Measurements from ENCODE around the gene LRPAP1. TPM values are rescaled to one million over a fixed set of nuclear protein-coding genes. Genes with fewer than 3 reads are reported as not detected.

LRPAP1 gene
- total RNA-seq, 1 experiment from 2014 or later = 171 TPM

DNA sequence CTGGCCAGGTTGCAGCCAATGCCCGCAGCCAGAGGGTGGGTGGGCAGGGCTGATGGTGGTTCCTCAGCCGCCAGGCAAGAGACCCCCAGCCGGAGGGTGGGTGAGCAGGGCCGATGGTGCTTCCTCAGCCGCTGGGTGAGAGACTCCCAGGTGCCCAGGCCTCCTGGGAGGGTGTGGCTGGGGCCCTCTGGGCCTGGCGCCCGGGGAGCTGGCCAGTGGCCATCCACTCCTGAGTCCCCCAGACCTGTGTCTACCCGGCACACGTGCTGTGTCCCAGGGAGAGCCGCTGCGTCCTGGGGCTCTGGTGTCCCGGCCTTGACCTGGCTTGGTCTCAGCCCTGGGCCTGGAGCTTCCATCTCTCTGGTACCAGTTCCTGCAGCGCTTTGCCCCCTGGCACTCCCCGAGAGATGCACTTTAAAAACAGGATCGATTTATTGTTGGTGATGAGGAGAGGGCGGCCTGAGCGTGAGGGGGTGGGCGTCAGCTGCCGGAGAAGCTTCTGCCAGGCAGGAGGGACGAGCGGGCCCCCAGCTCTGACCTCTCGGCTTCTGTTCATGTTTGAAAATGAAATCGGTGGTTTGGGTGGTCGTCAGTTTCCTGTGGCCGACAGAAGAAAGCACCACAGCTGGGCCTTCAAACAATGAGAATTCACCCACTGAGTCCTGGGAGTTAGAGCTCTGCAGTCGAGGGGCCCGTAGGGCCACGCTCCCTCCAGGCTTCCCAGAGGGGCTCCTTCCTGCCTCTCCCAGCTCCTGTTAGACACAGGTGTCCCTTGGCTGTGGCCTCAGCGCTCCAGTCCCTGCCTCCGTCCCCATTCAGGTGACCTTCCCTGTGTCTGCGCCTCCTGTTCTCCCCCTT lies 62.6 kb downstream of the LRPAP1 start:
- TF ChIP-seq, protein P1, sequence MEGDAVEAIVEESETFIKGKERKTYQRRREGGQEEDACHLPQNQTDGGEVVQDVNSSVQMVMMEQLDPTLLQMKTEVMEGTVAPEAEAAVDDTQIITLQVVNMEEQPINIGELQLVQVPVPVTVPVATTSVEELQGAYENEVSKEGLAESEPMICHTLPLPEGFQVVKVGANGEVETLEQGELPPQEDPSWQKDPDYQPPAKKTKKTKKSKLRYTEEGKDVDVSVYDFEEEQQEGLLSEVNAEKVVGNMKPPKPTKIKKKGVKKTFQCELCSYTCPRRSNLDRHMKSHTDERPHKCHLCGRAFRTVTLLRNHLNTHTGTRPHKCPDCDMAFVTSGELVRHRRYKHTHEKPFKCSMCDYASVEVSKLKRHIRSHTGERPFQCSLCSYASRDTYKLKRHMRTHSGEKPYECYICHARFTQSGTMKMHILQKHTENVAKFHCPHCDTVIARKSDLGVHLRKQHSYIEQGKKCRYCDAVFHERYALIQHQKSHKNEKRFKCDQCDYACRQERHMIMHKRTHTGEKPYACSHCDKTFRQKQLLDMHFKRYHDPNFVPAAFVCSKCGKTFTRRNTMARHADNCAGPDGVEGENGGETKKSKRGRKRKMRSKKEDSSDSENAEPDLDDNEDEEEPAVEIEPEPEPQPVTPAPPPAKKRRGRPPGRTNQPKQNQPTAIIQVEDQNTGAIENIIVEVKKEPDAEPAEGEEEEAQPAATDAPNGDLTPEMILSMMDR (conservative IDR thresholded peaks at IDR 0.05; ENCODE audit: low read depth, low read length) = no peak
- POLR2A ChIA-PET (ENCODE audit: low non-redundant PET) = no interaction called here

GRCh38 chr4:3468804-3469203 lies 63.4 kb downstream of the LRPAP1 start:
- no peak for DNase-seq (ENCODE audit: low spot score)
- no peaks in the 10 kb centered on the region for H3K27me3 ChIP-seq (replicated peaks; ENCODE audit: insufficient read depth, low read depth, low read length, poor library complexity)
- no peaks in the 10 kb centered on the region for H3K36me3 ChIP-seq (ENCODE audit: insufficient read depth, low read length, poor library complexity, severe bottlenecking)
- intact Hi-C loops (cut with micrococcal nuclease; ENCODE audit: unreplicated experiment) = no loop called here
- H3K27ac ChIP-seq (ENCODE audit: low read depth, low read length, poor library complexity, severe bottlenecking) = no peak overlapping the region
- H3K4me1 ChIP-seq (ENCODE audit: insufficient read depth, low read length, poor library complexity, severe bottlenecking) = no peaks in the 10 kb centered on the region
- no peaks in the 10 kb centered on the region for H3K9me3 ChIP-seq (ENCODE audit: low read depth, low read length, poor library complexity, severe bottlenecking)
- CTCF ChIA-PET = no interaction called here
- no TSS peak for BruUV-seq (replicated peaks)
- no peak overlapping the region for H3K4me3 ChIP-seq (ENCODE audit: low read depth, low read length, poor library complexity, severe bottlenecking)
- POLR2A ChIA-PET (ENCODE audit: low non-redundant PET) = no interaction called here
- TF ChIP-seq EZH2 (IDR thresholded peaks at IDR 0.05; ENCODE audit: borderline replicate concordance, low read depth, low read length, poor library complexity, severe bottlenecking) = no peak
- TF ChIP-seq, protein P1 (conservative IDR thresholded peaks at IDR 0.05; ENCODE audit: low read depth, low read length) = no peak

More for the DNA sequence above, 62.6 kb downstream of the LRPAP1 start:
- Histone ChIP-seq H3K4me1 (ENCODE audit: insufficient read depth, low read length, poor library complexity, severe bottlenecking) (no peaks in the 10 kb centered on the region), H3K27me3 (replicated peaks; ENCODE audit: insufficient read depth, low read depth, low read length, poor library complexity) (no peaks in the 10 kb centered on the region), H3K4me3 (ENCODE audit: low read depth, low read length, poor library complexity, severe bottlenecking) (no peak overlapping the region), H3K27ac (ENCODE audit: low read depth, low read length, poor library complexity, severe bottlenecking) (no peak overlapping the region), H3K36me3 (ENCODE audit: insufficient read depth, low read length, poor library complexity, severe bottlenecking) (no peaks in the 10 kb centered on the region), H3K9me3 (ENCODE audit: low read depth, low read length, poor library complexity, severe bottlenecking) (no peaks in the 10 kb centered on the region)
- intact Hi-C loops (cut with micrococcal nuclease; ENCODE audit: unreplicated experiment) = no loop called here
- CTCF ChIA-PET = no interaction called here
- no TSS peak for BruUV-seq (replicated peaks)
- no peak for DNase-seq (ENCODE audit: low spot score)

GRCh38 chr4:3468154-3468553 lies 64.1 kb downstream of the LRPAP1 start:
- Histone ChIP-seq H3K27me3 (replicated peaks; ENCODE audit: insufficient read depth, low read depth, low read length, poor library complexity) (no peaks in the 10 kb centered on the region), H3K27ac (ENCODE audit: low read depth, low read length, poor library complexity, severe bottlenecking) (no peak overlapping the region), H3K9me3 (ENCODE audit: low read depth, low read length, poor library complexity, severe bottlenecking) (no peaks in the 10 kb centered on the region), H3K4me1 (ENCODE audit: insufficient read depth, low read length, poor library complexity, severe bottlenecking) (no peaks in the 10 kb centered on the region), H3K36me3 (ENCODE audit: insufficient read depth, low read length, poor library complexity, severe bottlenecking) (no peaks in the 10 kb centered on the region), H3K4me3 (ENCODE audit: low read depth, low read length, poor library complexity, severe bottlenecking) (no peak overlapping the region)
- intact Hi-C loops (cut with micrococcal nuclease; ENCODE audit: unreplicated experiment) = no loop called here
- DNase-seq (ENCODE audit: low spot score) = no peak
- ChIA-PET CTCF (no interaction called here), POLR2A (ENCODE audit: low non-redundant PET) (no interaction called here)
- no peak for TF ChIP-seq EZH2 (IDR thresholded peaks at IDR 0.05; ENCODE audit: borderline replicate concordance, low read depth, low read length, poor library complexity, severe bottlenecking)
- TF ChIP-seq, protein P1 (conservative IDR thresholded peaks at IDR 0.05; ENCODE audit: low read depth, low read length) = no peak
- BruUV-seq (replicated peaks) = no TSS peak
